ENCODE measurements around the gene SLC12A2.

SLC12A2 gene

GRCh38 chr5:128213833-128214232 lies 130.3 kb downstream of the SLC12A2 start:
- FAIRE-seq (no peak), DNase-seq (ENCODE audit: extremely low spot score, insufficient read length, low read depth) (no peak)

DNA sequence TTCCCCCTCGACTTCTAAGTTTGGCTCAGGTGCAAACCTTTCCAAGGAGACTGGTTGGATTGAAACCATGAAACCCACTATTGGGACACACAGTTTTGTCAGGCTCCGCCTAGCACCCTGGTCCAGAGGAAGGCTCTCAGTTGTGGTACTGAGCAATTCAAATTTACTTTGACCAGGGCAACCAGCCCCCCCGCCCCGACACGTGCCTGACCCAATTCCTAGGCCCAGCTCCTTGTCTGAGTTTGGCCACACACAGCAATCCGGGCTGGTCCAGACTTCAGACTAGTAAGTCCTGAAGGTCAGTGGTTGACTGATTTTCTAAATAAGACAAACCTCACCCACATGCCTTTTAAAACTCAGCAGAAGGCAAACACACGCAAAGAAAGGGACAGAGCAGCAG lies 132.7 kb downstream of the SLC12A2 start:
- no peak for DNase-seq (ENCODE audit: extremely low spot score, insufficient read length, low read depth)
- FAIRE-seq = no peak

- DNase-seq (ENCODE audit: extremely low spot score, insufficient read length, low read depth) (no peak), FAIRE-seq (no peak)
Measured at GRCh38 chr5:128216860-128217531, 133.4 kb downstream of the SLC12A2 start.

DNA sequence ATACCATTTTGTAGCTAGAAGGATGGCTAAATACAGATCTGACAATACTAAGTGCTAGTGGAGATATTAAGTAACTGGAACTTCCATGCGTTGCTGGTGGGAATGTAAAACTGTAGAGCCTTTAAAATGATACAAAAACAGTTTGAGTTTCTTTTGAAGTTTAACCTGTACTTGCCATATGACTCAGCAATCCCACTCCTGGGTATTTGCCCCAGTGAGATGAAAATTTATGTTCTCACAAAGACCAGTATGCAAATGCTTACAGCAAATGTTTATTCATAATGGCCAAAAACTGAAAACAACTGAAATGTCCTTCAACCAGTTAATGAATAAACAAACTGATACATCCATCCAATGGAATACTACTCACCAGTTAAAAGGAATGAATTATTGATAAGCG lies 137.3 kb downstream of the SLC12A2 start:
- DNase-seq (ENCODE audit: extremely low spot score, insufficient read length, low read depth) (no peak), FAIRE-seq (no peak)

- no peak for FAIRE-seq
Measured at GRCh38 chr5:128224336-128224735, 140.8 kb downstream of the SLC12A2 start.

DNA sequence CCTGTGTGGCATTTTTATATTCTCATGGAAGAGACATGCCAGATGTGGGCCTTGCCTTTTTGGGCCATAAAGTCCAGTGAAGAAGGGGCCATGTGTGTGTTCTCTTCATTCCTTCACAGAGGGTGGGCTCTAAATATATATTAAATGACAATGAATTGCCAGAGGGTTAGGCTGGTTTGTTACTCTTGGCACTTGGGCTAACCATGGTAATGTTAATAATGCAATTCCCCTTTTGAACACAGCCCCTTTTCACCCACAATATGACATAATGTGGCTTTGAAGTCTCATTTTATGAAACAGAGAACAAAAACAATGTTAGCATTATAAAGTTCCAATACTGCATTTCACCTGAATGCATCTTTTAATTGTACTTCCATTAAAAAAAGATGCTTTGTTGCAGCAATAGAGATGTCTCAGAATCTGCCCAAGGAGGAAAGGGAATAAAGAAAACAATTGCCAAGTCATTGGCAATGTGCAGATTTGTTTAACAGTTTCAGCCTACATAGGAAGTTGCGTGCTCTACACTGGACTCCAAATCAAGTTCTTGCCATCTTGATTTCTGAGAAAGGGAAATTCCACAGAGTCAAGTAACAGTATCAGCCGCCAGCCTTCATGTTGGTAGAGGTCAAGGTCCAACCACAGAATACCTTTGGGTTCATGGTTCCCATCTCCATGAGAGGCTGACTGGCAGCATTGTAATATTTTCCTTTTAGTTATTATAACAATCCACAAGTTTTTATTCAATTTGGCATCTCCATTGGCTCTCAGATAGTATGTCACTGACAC lies 141.9 kb downstream of the SLC12A2 start:
- DNase-seq (ENCODE audit: extremely low spot score, insufficient read length, low read depth) (no peak), FAIRE-seq (no peak)

More at GRCh38 chr5:128224336-128224735, 140.8 kb downstream of the SLC12A2 start:
- DNase-seq (ENCODE audit: extremely low spot score, insufficient read length, low read depth) = no peak

- FAIRE-seq (no peak), DNase-seq (ENCODE audit: extremely low spot score, insufficient read length, low read depth) (no peak)
Measured at GRCh38 chr5:128228008-128228407, 144.4 kb downstream of the SLC12A2 start.

- DNase-seq (ENCODE audit: extremely low spot score, insufficient read length, low read depth) (no peak), FAIRE-seq (no peak)
Measured at GRCh38 chr5:128228521-128228920, 145.0 kb downstream of the SLC12A2 start.

GRCh38 chr5:128234928-128235641 lies 151.5 kb downstream of the SLC12A2 start:
- no peak for FAIRE-seq
- no peak for DNase-seq (ENCODE audit: extremely low spot score, insufficient read length, low read depth)

DNA sequence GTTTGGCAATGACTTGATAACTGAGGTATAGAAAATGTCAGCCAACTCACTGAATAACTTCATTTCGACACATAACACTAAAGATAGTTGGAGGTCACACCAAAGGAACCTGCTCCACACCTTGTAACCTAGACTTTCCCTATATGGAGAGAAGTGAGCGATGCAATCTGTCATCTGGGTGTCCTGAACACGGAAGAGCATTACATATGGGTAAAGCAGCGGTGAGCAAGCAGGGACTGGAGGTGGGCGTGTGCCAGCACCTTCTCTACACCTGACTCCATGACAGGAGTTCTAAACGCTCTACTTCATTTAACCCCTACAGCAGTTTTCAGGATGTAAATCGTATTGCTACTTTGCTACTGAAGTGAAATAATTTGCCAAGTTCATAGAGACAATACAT lies 152.8 kb downstream of the SLC12A2 start:
- no peak for FAIRE-seq

GRCh38 chr5:128237000-128237399 lies 153.4 kb downstream of the SLC12A2 start:
- DNase-seq (ENCODE audit: extremely low spot score, insufficient read length, low read depth) (no peak), FAIRE-seq (no peak)

More for the DNA sequence above, 152.8 kb downstream of the SLC12A2 start:
- DNase-seq (ENCODE audit: extremely low spot score, insufficient read length, low read depth) = no peak

DNA sequence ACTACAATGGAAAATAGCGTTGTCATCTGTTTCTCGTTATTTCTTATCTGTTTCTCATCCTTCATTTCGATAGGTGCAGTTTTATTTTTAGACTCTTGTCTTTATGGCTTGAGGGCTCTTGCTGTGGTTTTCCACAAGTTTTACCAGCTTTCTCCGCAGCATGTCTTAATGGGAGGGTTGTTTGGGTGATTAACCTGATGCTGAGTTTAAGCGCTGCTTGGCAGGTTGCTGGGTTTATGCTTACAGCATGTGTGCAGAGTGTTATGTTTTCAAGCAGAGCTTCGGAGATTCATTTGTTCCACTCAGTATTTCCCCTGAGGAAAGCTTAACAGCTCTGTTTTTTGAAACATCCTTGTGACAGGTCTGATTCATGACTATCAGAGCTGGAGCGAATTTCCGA lies 154.0 kb downstream of the SLC12A2 start:
- FAIRE-seq = no peak
- no peak for DNase-seq (ENCODE audit: extremely low spot score, insufficient read length, low read depth)
